ENCODE measurements around the gene GALNT10.

DNA sequence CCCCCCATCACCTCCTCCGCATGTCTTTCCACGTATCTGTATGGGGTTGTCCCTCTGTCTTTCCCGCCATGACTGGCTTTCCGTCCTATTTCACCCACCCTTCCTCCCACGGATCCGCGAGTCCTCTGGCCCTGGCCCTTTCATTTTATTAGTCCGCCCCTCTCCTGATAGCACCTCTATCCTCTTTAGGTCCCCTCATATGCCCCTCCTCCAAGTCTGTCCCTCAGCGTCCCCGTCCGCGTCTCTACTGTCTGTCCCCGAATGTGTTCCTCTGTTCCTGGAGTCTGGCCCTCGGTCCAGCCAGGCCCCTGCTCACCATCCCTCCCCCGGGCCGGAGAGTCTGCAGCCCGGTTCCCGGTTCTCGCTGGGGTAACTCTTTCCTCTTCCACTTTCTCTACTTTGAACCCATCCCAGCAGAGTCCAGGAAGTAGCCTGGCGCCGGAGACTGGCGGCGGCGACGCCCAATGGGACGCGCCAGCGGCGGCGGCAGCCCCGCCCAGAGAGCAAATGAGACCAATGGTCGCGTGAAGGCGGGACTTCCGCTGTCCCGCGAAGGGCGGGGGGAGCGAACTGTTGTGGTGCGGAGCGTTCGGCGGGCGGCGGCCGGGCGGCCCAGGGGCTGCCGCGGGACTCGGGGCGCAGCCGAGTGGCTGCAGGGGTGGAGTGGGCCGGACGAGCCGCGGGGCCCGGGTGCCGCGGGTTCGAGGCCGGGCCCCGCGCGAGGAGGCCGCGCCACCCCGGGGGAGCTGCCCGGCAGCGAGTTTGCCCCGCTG is 255.1 kb downstream of the GALNT10 start, which contains the start of gene SAP30L:
- TF ChIP-seq, protein P1, sequence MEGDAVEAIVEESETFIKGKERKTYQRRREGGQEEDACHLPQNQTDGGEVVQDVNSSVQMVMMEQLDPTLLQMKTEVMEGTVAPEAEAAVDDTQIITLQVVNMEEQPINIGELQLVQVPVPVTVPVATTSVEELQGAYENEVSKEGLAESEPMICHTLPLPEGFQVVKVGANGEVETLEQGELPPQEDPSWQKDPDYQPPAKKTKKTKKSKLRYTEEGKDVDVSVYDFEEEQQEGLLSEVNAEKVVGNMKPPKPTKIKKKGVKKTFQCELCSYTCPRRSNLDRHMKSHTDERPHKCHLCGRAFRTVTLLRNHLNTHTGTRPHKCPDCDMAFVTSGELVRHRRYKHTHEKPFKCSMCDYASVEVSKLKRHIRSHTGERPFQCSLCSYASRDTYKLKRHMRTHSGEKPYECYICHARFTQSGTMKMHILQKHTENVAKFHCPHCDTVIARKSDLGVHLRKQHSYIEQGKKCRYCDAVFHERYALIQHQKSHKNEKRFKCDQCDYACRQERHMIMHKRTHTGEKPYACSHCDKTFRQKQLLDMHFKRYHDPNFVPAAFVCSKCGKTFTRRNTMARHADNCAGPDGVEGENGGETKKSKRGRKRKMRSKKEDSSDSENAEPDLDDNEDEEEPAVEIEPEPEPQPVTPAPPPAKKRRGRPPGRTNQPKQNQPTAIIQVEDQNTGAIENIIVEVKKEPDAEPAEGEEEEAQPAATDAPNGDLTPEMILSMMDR (IDR thresholded peaks at IDR 0.05; ENCODE audit: poor library complexity) = no peak
- TF ChIP-seq EZH2 (IDR thresholded peaks at IDR 0.05; ENCODE audit: borderline replicate concordance) = no peak
